PC-9 (cell line): Measurements from ENCODE around the gene PLEKHA4.

ENCODE experiments used
- EZH2 ChIP-seq: fragments of 200-600 bp; sonication (generic); IDR thresholded peaks from 2 replicates; pipeline ENCODE4 v1.8.0; 2017; ENCODE audit warnings: antibody characterized with exemption, low read depth
- TF ChIP-seq, protein P1 (sequence below): fragments of 200-600 bp; sonication (generic); conservative IDR thresholded peaks from 2 replicates; pipeline ENCODE4 v1.6.1; 2017; ENCODE audit warnings: mixed run types, antibody characterized with exemption, mild to moderate bottlenecking, moderate library complexity

DNA sequence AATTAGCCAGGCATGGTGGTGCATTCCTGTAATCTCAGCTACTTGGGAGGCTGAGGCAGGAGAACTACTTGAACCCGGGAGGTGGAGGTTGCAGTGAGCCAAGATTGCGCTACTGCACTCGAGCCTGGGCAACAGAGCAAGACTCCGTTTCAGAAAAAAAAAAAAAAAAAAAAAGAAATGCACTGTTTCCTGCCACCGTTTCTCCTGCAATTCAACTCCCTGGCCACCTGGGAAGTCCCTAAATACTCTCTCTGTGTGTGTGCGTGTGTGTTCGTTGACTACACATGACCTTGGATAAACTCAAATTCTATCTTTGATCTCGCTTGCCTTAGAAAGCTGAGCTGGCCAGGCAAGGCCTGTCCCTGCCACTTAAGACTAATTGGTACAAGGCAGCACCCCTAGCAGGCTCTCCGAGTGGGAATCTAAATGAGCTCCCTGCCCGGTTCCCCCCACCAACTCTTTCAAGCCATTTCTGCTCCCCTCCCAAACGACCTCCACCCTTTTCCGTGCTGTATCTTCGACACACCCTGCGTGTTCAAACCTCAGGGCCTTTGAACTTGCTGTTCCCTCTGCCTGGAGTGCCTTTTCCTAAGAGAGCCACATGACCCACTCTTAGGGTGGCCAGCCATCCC lies 52.4 kb downstream of the PLEKHA4 start:
- TF ChIP-seq, protein P1, sequence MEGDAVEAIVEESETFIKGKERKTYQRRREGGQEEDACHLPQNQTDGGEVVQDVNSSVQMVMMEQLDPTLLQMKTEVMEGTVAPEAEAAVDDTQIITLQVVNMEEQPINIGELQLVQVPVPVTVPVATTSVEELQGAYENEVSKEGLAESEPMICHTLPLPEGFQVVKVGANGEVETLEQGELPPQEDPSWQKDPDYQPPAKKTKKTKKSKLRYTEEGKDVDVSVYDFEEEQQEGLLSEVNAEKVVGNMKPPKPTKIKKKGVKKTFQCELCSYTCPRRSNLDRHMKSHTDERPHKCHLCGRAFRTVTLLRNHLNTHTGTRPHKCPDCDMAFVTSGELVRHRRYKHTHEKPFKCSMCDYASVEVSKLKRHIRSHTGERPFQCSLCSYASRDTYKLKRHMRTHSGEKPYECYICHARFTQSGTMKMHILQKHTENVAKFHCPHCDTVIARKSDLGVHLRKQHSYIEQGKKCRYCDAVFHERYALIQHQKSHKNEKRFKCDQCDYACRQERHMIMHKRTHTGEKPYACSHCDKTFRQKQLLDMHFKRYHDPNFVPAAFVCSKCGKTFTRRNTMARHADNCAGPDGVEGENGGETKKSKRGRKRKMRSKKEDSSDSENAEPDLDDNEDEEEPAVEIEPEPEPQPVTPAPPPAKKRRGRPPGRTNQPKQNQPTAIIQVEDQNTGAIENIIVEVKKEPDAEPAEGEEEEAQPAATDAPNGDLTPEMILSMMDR: no peak
- no peak for TF ChIP-seq EZH2
